ENCODE results near the gene ECE2.

Gene ECE2

GRCh38 chr3:184275961-184276910 lies at the start of gene ECE2:
Gene ECE2, plus strand, starts transcription at chr3:184276022. Its CDS starts 132 bp downstream, at chr3:184276154.
- DNase-seq = no peak

GRCh38 chr3:184227481-184227935 lies 48.3 kb upstream of the ECE2 start:
- DNase-seq = peak; percentile 65

DNA sequence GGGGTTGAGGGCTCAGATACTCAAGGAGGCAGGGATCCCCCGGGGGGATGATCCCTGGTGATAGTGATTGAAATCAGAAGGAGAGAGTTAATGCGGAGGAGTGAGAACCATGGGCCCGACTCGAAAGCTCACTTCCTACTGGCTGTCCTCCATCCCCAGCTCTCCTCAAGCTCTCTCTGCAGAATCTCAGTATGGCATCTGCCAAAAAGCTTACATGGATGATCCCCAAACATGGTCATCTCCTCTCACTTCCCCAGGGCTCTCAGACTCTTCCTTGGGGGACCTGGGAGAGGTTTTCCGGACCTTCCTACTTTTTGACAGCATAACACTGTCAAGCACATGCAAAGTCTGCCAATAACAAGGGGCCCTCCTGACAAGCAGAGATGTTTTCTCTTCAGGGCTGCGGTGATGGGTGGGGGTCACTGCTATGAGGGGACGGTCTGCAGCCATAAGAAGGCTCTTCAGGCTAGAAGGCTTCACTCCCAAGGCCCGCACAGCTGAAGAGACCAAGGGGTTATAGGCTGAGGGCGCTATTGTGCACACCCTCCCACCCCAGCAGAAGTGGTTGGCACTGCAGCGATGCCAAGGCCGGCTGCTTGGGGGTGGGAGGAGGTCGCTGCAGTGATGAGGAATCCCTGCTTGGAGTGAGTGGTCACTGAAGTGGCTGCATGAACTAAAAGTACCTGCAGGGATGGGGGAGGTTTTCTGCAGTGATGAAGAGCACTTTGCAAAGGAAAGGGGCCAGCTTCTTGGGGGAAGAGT lies 47.3 kb upstream of the ECE2 start:
- DNase-seq = no peak

GRCh38 chr3:184229394-184230080 lies 46.3 kb upstream of the ECE2 start, which contains the start of gene VWA5B2:
Gene VWA5B2, plus strand, starts transcription at chr3:184229585. Its CDS starts 944 bp downstream, at chr3:184230529.
- DNase-seq = peak; percentile 74

GRCh38 chr3:184230081-184230602 lies 45.7 kb upstream of the ECE2 start:
- DNase-seq = no peak

- DNase-seq = no peak
These were observed 45.0 kb upstream of the ECE2 start for GRCh38 chr3:184230603-184231528.

- DNase-seq = no peak
These were observed 44.2 kb upstream of the ECE2 start for GRCh38 chr3:184231671-184232070.

- DNase-seq = no peak
These were observed 42.5 kb upstream of the ECE2 start for GRCh38 chr3:184233127-184233843.

DNA sequence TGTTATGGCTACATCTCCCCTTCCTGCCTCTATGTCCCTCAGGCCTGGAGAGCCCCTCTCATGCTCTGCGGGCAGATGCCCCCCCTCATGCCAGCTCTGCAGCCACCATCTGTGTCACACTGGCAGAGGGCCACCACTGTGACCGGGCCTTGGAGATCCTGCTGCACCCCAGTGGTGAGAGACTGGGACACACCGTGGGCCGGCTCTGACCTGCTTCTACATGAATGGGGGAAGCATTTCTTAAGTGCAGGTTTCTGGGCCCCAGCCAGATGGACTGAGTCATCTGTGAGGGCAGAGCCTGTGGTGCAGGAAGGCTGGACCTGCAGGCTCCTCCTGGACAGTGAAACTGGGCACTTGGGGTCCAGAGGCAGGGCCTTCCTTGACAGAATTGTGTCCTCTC lies 41.6 kb upstream of the ECE2 start:
- DNase-seq = no peak

- DNase-seq = no peak
These were observed 41.0 kb upstream of the ECE2 start for GRCh38 chr3:184234671-184235380.

- no peak for DNase-seq
These were observed 40.3 kb upstream of the ECE2 start for GRCh38 chr3:184235381-184236032.

DNA sequence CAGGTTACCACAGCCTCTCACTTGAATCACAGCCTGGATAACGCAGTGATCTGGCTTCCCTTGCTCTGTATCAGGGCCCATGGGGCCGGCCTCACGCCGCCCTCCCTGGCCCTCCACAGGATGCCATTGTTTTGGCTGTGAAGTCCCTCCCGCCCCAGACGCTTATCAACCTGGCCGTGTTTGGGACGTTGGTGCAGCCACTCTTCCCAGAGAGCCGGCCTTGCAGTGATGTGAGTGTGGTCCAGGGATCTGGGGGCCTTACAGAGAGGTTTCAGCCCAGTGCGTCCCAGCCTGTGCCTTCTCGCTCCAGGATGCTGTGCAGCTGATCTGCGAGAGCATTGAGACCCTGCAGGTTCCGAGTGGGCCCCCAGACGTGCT lies 39.8 kb upstream of the ECE2 start:
- no peak for DNase-seq

DNA sequence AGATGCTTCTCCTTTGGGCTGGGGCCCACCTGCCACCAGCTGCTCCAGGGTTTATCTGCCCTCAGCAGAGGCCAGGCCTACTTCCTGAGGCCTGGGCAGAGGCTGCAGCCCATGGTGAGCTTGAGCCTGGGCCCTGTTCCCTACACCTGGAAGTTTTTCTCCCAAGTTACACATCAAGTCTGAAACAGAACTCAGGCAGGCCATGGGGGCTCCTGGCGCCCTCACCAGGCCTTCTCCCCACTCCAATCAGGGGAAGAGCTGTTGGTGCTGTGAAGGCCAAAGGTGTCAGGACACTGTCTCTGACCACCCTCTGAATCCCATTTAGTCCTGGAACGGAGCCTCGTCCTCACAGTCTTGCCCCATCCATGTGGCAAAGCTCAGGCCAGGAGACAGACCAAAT lies 39.2 kb upstream of the ECE2 start:
- no peak for DNase-seq

DNA sequence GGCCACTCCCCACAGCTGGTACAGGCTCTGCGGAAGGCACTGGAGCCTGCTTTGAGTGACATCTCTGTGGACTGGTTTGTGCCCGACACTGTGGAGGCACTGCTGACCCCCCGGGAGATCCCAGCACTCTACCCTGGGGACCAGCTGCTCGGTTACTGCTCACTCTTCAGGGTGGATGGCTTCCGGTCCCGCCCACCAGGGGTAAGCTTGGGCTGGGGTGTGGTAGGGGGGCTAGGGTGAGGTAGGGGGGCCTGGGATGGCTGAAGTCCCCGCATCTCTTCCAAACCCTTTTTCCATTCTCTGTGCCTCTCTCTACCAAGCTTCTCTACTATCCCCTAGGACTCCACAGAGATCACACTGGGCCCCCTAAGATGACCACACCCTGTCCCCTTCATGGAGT lies 38.6 kb upstream of the ECE2 start:
- DNase-seq = no peak

DNA sequence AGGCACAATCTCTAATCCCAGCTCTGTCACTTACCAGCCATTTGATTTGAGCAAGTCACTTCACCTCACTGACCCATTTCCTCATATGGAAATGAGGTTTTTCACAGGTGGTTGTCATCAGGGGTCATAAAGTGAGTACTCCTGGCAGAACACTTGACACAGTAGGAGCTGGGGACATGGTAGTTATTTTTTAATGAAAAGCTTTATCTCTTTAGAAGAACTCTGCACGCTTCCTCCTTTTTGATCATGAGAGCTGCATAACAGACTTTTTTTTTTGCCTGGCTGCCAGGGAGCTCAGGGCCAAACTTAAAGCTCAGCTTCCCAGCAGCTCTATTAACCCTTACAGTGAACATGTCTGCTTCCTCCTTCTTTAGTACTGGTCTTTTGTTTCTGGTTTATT lies 38.0 kb upstream of the ECE2 start:
- DNase-seq = no peak

GRCh38 chr3:184238246-184238818 lies 37.5 kb upstream of the ECE2 start:
- no peak for DNase-seq

DNA sequence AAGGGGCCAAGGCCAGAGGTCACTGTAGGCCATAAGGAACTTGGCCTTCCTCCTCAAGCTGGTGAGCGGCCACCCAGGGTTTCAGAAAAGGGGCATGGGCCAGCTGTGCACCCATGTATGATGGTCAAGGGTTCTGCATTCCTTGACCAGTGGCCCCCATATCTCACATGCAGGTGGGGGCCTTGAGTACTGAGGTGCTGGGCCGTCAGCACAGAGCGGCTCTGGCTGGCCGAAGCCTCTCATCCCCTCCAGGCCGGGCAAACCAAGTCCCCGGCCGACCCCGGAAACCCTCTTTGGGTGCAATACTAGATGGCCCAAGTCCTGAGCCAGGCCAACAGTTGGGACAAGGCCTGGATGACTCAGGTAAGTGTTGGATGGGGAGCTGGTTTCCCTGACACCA lies 36.6 kb upstream of the ECE2 start:
- no peak for DNase-seq

DNA sequence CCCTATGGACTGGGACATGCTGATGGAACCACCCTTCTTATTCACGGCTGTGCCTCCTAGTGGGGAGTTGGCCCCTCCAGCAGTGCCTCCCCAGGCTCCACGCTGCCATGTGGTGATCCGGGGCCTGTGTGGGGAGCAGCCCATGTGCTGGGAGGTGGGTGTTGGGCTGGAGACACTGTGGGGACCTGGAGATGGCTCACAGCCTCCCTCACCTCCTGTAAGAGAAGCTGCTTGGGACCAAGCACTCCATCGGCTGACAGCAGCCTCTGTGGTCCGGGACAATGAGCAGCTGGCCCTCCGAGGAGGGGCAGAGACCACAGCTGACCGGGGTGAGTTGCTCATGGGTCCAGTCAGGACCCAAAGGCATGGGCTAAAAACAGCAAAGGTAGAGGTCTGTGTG lies 36.1 kb upstream of the ECE2 start:
- DNase-seq = no peak

GRCh38 chr3:184240384-184241140 lies 35.3 kb upstream of the ECE2 start:
- no peak for DNase-seq
